Pancreas (tissue), 10 donors: ENCODE results near the gene ADD2. TPM values are rescaled to one million over a fixed set of nuclear protein-coding genes. Genes with fewer than 3 reads are reported as not detected.

ENCODE experiments used
- ATAC-seq, 4 donors: fragments of 200-7000 bp; cut with Tn5 transposase; one replicate each; pipeline versions ENCODE4 v1.8.0 to v1.9.1; 2020; ENCODE audit warnings: mild to moderate bottlenecking in 4 of 4, moderate library complexity in 4 of 4
- DNase-seq, 6 donors: peaks; one replicate each; pipeline ENCODE4 v3.0.0-alpha.2; 2020
- FAIRE-seq: peaks from 2 replicates; lab custom pipeline; 2012; peaks lifted over from hg19 to GRCh38; lab: Jason Lieb, UNC
- H3K27ac ChIP-seq, 4 donors: fragments of 200-600 bp; sonication (generic); 1 replicate in 3 of 4; 2 replicates in 1 of 4; pipeline versions ENCODE4 v1.5.0 to v1.8.0; 2020
- H3K27me3 ChIP-seq, 4 donors: fragments of 200-600 bp; one replicate each; pipeline ENCODE4 v1.8.0; 2021
- H3K36me3 ChIP-seq, 3 donors: fragments of 200-600 bp; sonication (generic) in 1 of 3; one replicate each; pipeline versions ENCODE4 v1.5.0 to v1.8.0; 2020 to 2021
- H3K4me1 ChIP-seq, 3 donors: fragments of 200-600 bp; one replicate each; pipeline ENCODE4 v1.8.0; 2021
- H3K4me3 ChIP-seq, 4 donors: fragments of 200-600 bp; sonication (generic) in 2 of 4; one replicate each; pipeline versions ENCODE4 v1.5.0 to v1.8.0; 2020 to 2021
- H3K9me3 ChIP-seq, 4 donors: fragments of 200-600 bp; one replicate each; pipeline ENCODE4 v1.8.0; 2021
- WGBS, 2 donors: extraction: QIAGEN DNeasy Blood & Tissue Kit; methylation state at CpG; one replicate each; pipeline ENCODE4 v1.1.7; 2013; 5-methylcytosine and 5-hydroxymethylcytosine counted together
- intact Hi-C, 3 donors: fragments of 100-400 bp; cut with DNase I; formaldehyde crosslinking; loops; one replicate each; pipeline versions ENCODE4 v1.11.1 to v1.14.2; 2022
- polyA plus RNA-seq, 2 donors: library from polyadenylated mRNA; stranded (reverse); fragments of 200-250 nt; gene quantifications; one replicate each; pipeline ENCODE4 v1.2.3, GENCODE V29; 2013
- total RNA-seq, 6 donors: library from RNA; stranded (reverse); fragmentation: NEBNext Ultra II Directional in 4 of 6; extraction: Animal tissue kit (Norgen Biotek cat#: 25700) in 4 of 6; gene quantifications; one replicate each; pipeline versions ENCODE4 v1.2.1 to v1.2.4, GENCODE V29; 2021 to 2023
- TF ChIP-seq, protein P1 (sequence below), 4 donors: fragments of 200-600 bp; sonication (generic) in 3 of 4; IDR thresholded peaks; one replicate each; pipeline versions ENCODE4 v1.5.0 to v1.8.0; 2021; ENCODE audit warnings: antibody characterized with exemption in 4 of 4
- donor health status: healthy with polysubstance abuse.
- donor health status: DM: no; HTN: no; CAD: no; lungs with moderate emphysema.
- donor health status: DM: no; HTN: no; CAD: no.
- donor health status: control.
- donor health status: control.
- donor health status: Bipolar disorder and iron deficiency.
- donor health status: DM: yes; HTN: yes; CAD: no.
- donor health status: DM: no; HTN: no; CAD: no.
- donor health status: DM: no; HTN: no; CAD: no.
- donor health status: DM: yes; HTN: yes; CAD: no.

ADD2 gene
- total and polyA plus RNA-seq, 8 donors = 0.38 to 5.5 (median 3.3) TPM

DNA sequence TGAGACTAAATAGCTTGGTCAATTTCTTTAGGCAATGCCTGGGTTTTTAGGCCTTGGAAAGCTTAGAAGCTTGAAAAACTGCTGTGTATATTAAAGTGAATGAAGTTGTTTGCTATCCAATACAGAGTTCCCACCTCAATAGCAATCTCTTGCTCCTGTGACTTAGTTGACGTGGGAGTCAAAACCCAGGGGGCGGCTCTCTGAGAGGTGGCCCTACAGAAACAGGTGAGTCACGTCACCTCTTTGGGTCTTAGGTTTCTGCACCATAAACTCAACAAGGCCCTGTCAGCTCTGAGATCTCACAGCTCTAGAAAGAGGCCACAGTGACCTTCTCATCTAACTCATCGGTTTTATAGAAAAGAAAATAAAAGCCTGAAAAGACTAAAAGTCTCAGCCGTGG, 79.6 kb downstream of the ADD2 start:
- ATAC-seq = no peak
- intact Hi-C loops = no loop called here

DNA sequence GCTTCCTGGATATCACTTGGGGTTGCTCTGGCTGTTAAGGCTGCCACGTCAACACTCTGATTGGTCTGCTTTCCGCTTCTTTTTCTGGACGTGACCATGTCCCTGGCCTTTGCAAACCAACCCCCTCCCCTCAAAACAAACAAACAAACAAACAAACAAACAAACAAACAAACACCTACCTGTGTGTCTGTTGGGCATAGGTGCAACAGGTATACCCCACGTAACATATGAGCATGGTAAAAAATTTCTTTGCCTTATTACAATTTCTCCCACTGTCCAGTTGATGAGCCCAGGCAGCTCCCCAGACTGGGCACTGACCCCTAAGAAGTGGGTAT, 80.6 kb downstream of the ADD2 start:
- Histone ChIP-seq H3K4me3 (no peak overlapping the region), H3K36me3 (no peaks in the 10 kb centered on the region), H3K9me3 (no peaks in the 10 kb centered on the region), H3K27me3 (no peaks in the 10 kb centered on the region), H3K27ac (no peak overlapping the region), H3K4me1 (no peaks in the 10 kb centered on the region)
- TF ChIP-seq, protein P1, sequence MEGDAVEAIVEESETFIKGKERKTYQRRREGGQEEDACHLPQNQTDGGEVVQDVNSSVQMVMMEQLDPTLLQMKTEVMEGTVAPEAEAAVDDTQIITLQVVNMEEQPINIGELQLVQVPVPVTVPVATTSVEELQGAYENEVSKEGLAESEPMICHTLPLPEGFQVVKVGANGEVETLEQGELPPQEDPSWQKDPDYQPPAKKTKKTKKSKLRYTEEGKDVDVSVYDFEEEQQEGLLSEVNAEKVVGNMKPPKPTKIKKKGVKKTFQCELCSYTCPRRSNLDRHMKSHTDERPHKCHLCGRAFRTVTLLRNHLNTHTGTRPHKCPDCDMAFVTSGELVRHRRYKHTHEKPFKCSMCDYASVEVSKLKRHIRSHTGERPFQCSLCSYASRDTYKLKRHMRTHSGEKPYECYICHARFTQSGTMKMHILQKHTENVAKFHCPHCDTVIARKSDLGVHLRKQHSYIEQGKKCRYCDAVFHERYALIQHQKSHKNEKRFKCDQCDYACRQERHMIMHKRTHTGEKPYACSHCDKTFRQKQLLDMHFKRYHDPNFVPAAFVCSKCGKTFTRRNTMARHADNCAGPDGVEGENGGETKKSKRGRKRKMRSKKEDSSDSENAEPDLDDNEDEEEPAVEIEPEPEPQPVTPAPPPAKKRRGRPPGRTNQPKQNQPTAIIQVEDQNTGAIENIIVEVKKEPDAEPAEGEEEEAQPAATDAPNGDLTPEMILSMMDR (IDR thresholded peaks at IDR 0.05) = no peak
- intact Hi-C loops = no loop called here
- no peak for FAIRE-seq
- 86 to 94% methylated on average over 4 of the region's 4 CpGs for WGBS, 2 donors
- DNase-seq = no peak
- ATAC-seq = no peak

More for the DNA sequence above, 79.6 kb downstream of the ADD2 start:
- Histone ChIP-seq H3K27ac (no peak overlapping the region), H3K27me3 (no peaks in the 10 kb centered on the region), H3K9me3 (no peaks in the 10 kb centered on the region), H3K4me3 (no peak overlapping the region), H3K4me1 (no peaks in the 10 kb centered on the region), H3K36me3 (no peaks in the 10 kb centered on the region)
- TF ChIP-seq, protein P1 (IDR thresholded peaks at IDR 0.05) = no peak
- DNase-seq (no peak), FAIRE-seq (no peak)
- WGBS, 2 donors = 87 to 98% methylated on average over 5 of the region's 5 CpGs

DNA sequence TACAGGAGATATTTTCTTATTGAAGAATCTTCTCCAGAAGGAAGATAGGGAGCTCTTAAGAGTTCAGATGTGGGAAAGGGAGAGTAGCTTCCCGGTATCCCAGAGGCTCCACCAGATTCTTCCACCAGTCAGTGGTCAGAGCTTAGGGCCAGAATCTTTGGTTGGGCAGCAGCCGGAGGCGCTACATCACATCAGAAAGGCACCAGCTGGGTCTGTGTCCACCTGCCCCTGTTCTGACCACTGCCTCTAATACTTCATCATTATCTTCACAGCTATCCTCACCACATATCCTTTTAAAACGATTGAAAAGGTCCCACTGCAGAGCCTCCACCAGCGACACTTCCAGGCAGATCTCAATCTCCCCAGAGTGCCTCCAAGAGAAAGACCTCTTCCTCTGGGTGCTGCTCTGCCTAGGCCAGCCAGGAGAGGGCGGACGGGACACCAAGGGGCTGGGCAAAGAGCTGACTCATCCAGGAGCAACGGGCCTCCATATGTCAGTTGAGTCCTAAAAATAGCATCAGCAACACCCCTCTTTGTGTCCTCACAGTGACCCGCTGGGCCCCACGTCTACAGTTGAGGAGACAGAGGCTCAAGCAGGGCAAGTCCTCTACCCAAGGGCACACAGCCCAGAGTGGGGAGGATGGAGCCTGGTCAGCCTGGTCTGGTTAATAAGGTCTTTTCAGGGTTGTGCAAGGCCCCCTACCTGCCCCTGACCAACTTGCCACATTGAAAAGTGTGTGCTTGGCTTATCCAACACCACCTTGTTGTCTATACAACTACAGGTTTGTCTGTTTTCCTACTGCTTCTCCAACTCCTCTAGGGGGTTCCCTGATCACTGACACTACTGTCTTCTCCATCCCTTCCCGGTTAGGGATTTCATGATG, 81.2 kb downstream of the ADD2 start:
- intact Hi-C loops = no loop called here
- 66 to 73% methylated on average over 11 of the region's 11 CpGs for WGBS, 2 donors
- no peaks in the 10 kb centered on the region for H3K36me3 ChIP-seq
- H3K27me3 ChIP-seq = no peaks in the 10 kb centered on the region
- H3K4me3 ChIP-seq = no peak overlapping the region
- no peaks in the 10 kb centered on the region for H3K9me3 ChIP-seq
- ATAC-seq = no peak
- H3K27ac ChIP-seq = no peak overlapping the region
- no peaks in the 10 kb centered on the region for H3K4me1 ChIP-seq
- no peak for DNase-seq
- TF ChIP-seq, protein P1 (IDR thresholded peaks at IDR 0.05) = no peak
- no peak for FAIRE-seq

DNA sequence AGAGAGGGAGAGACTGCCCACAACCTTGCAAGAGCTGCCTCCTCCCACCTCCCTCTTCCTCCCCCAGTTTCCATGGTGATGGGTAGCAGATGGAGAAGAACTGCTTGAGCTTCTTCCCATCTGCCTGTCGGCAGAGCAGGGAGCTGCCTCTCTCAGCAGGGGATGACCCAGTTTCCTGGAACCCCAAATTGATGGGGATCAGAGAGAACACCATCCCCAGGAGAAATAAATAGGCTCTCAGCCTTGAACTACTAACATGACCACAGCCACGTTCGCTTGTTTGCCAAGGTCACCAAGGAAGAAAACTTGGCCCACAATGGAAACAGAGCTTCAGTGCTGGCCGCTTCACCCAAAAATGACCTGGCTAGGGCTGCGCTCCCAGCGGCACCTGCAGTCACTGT, 82.2 kb downstream of the ADD2 start:
- Histone ChIP-seq H3K27me3 (no peaks in the 10 kb centered on the region), H3K9me3 (no peaks in the 10 kb centered on the region), H3K27ac (no peak overlapping the region), H3K36me3 (no peaks in the 10 kb centered on the region), H3K4me1 (no peaks in the 10 kb centered on the region), H3K4me3 (no peak overlapping the region)
- 67 to 71% methylated on average over 6 of the region's 6 CpGs for WGBS, 2 donors
- no peak for FAIRE-seq
- intact Hi-C loops = no loop called here
- no peak for ATAC-seq
- TF ChIP-seq, protein P1 (IDR thresholded peaks at IDR 0.05) = no peak
- no peak for DNase-seq
